K562 (cell line): Measurements from ENCODE around the gene KIAA1958. TPM values are rescaled to one million over a fixed set of nuclear protein-coding genes. Genes with fewer than 3 reads are reported as not detected.

Experiments
- ATAC-seq: fragments of 200-7000 bp; cut with Tn5 transposase; 3 replicates; pipeline ENCODE4 v1.9.1; 2020; ENCODE audit warnings: moderate library complexity
- BruUV-seq: library from RNA; stranded (reverse); fragments of 400-500 nt; replicated peaks from 2 replicates; lab custom pipeline; 2021; lab: Mats Ljungman, UMichigan
- CTCF ChIA-PET: fragments of 300-600 bp; formaldehyde crosslinking; extraction: SDS; loops from one replicate; lab custom pipeline; 2021; ENCODE audit warnings: low intra/inter-chr PET ratio; lab: Yijun Ruan, JAX
- POLR2A ChIA-PET: fragments of 300-600, 350-650 bp; sonication (Branson Sonifier 250); formaldehyde crosslinking; extraction: SDS; loops from one replicate; lab custom pipeline; 2021; ENCODE audit warnings: antibody characterized with exemption, inconsistent platforms; lab: Yijun Ruan, JAX
- DNase-seq, 4 experiments: peaks; one replicate each; pipeline versions ENCODE4 v3.0.0 to v3.0.0-alpha.2; 2011 to 2018; ENCODE audit warnings: low spot score in 3 of 4, mixed read lengths in 3 of 4; ENCODE audit errors: extremely low read depth in 1 of 4
- FAIRE-seq: peaks from 2 replicates; lab custom pipeline; 2011; peaks lifted over from hg19 to GRCh38; lab: Jason Lieb, UNC
- H2AFZ ChIP-seq: 2 replicates; pipeline ENCODE4 v1.6.0; 2011; ENCODE audit warnings: low read depth, low read length, control low read depth, inconsistent platforms
- H3K27ac ChIP-seq: fragments of 200-600 bp; 3 replicates; pipeline ENCODE4 v1.8.0; 2011; ENCODE audit warnings: low read depth, mild to moderate bottlenecking, control low read depth, inconsistent platforms, low read length, moderate library complexity, mixed read lengths; ENCODE audit errors: extremely low read depth
- H3K27me3 ChIP-seq, 2 experiments: fragments of 300-600 bp in 1 of 2; 2 replicates in 1 of 2; 3 replicates in 1 of 2; pipeline versions ENCODE4 v1.6.0 to v1.8.0; 2011; ENCODE audit warnings: inconsistent platforms in 2 of 2, low read length in 2 of 2, mild to moderate bottlenecking in 1 of 2, mixed read lengths in 1 of 2, moderate library complexity in 1 of 2; ENCODE audit not compliant: control insufficient read depth in 2 of 2, insufficient read depth in 2 of 2
- H3K36me3 ChIP-seq: fragments of 300-600 bp; 3 replicates; pipeline ENCODE4 v1.8.0; 2011; ENCODE audit warnings: mild to moderate bottlenecking, low read length, inconsistent platforms; ENCODE audit not compliant: control insufficient read depth, insufficient read depth
- H3K4me1 ChIP-seq, 2 experiments: fragments of 200-600 bp in 1 of 2; replicated peaks in 1 of 2; 2 replicates in 1 of 2; 3 replicates in 1 of 2; pipeline versions ENCODE4 v1.5.1 to v1.8.0; 2011; ENCODE audit warnings: inconsistent platforms in 2 of 2, low read length in 2 of 2, mild to moderate bottlenecking in 1 of 2, mixed read lengths in 1 of 2, moderate library complexity in 1 of 2; ENCODE audit not compliant: control insufficient read depth in 2 of 2, insufficient read depth in 2 of 2
- H3K4me2 ChIP-seq: 2 replicates; pipeline ENCODE4 v1.6.1; 2011; ENCODE audit warnings: low read length, control low read depth, inconsistent platforms, mixed read lengths; ENCODE audit not compliant: insufficient read depth
- H3K4me3 ChIP-seq: fragments of 200-600 bp; sonication (generic), shearing (Covaris generic); 2 replicates; pipeline ENCODE4 v1.5.1; 2016; ENCODE audit warnings: control low read depth, inconsistent platforms
- H3K79me2 ChIP-seq: fragments of 200-600 bp; 3 replicates; pipeline ENCODE4 v1.8.0; 2011; ENCODE audit warnings: low read length, inconsistent platforms; ENCODE audit not compliant: control insufficient read depth, insufficient read depth
- H3K9ac ChIP-seq, 2 experiments: 2 replicates each; pipeline versions ENCODE4 v1.6.0 to v1.6.1; 2011; ENCODE audit warnings: low read depth in 2 of 2, low read length in 2 of 2, control low read depth in 1 of 2, inconsistent platforms in 1 of 2, mild to moderate bottlenecking in 1 of 2, mixed read lengths in 1 of 2; ENCODE audit not compliant: insufficient read depth in 1 of 2
- H3K9me1 ChIP-seq: one replicate; pipeline ENCODE4 v1.6.0; 2011; ENCODE audit warnings: inconsistent platforms, mild to moderate bottlenecking, low read length, moderate library complexity; ENCODE audit not compliant: control insufficient read depth, insufficient read depth
- H3K9me3 ChIP-seq: replicated peaks from 2 replicates; pipeline ENCODE4 v1.5.1; 2011; ENCODE audit warnings: low read depth, low read length, inconsistent platforms; ENCODE audit not compliant: control insufficient read depth, insufficient read depth
- H4K20me1 ChIP-seq: replicated peaks from 2 replicates; pipeline ENCODE4 v1.6.1; 2011; ENCODE audit warnings: low read length, inconsistent platforms, mixed read lengths; ENCODE audit not compliant: control insufficient read depth, insufficient read depth
- EZH2 ChIP-seq: IDR thresholded peaks from 2 replicates; pipeline ENCODE4 v1.6.1; 2012; ENCODE audit warnings: low read depth, mild to moderate bottlenecking, inconsistent platforms, low read length, borderline replicate concordance
- KLF1 ChIP-seq: fragments of 450-650 bp; IDR thresholded peaks from 2 replicates; pipeline ENCODE4 v1.6.1; 2016; ENCODE audit warnings: missing genetic modification characterization, missing compliant biosample characterization
- MEIS2 ChIP-seq: fragments of 450-650 bp; IDR thresholded peaks from 2 replicates; pipeline ENCODE4 v1.6.1; 2014; ENCODE audit warnings: mild to moderate bottlenecking; ENCODE audit not compliant: partially characterized antibody
- WGBS: fragments of 100-300 bp; shearing (Covaris generic); methylation state at CpG from one replicate; pipeline ENCODE4 v1.1.6; 2016; ENCODE audit warnings: low coverage, mixed read lengths; ENCODE audit not compliant: insufficient coverage; ENCODE audit errors: missing lambda C conversion rate; 5-methylcytosine and 5-hydroxymethylcytosine counted together
- in situ Hi-C: fragments of 300-500 bp; cut with MboI; formaldehyde crosslinking; loops from 4 replicates; pipeline ENCODE4 v1.15.0; 2018; ENCODE audit warnings: inconsistent platforms, mixed read lengths
- intact Hi-C: fragments of 100-400 bp; cut with micrococcal nuclease; formaldehyde crosslinking; loops from 2 replicates; pipeline ENCODE4 v1.14.2; 2022
- polyA plus RNA-seq, 8 experiments: library from polyadenylated mRNA; depleted of rRNA in 4 of 8; stranded (reverse) in 5 of 8; unstranded in 3 of 8; fragments of >200 nt; fragmentation: Nextera tagmentation in 2 of 8; fragmentation: Illumina TruSeq in 1 of 8; extraction: Ambion mirVana in 2 of 8; extraction: Trizol in 1 of 8; gene quantifications; 2 replicates each; pipeline versions ENCODE4 v1.2.1 to v1.2.3, GENCODE V29; 2011 to 2014; ENCODE audit warnings: inconsistent platforms in 1 of 8, missing spikeins in 1 of 8
- total RNA-seq, 7 experiments: library from RNA; depleted of rRNA in 6 of 7; stranded (reverse); fragments of >200 nt in 6 of 7; fragmentation: Illumina TruSeq in 2 of 7; extraction: Trizol in 2 of 7; gene quantifications; 2 replicates each; pipeline versions ENCODE4 v1.2.1 to v1.2.3, GENCODE V29; 2011 to 2021; ENCODE audit warnings: low replicate concordance in 1 of 7
- TF ChIP-seq, protein P1 (sequence below): fragments of 250-450 bp; sonication (Bioruptor Pico); IDR thresholded peaks from 2 replicates; pipeline ENCODE4 v1.9.0; 2021; ENCODE audit warnings: mild to moderate bottlenecking, inconsistent platforms
- TF ChIP-seq, protein P2 (sequence below): fragments of 450-650 bp; IDR thresholded peaks from 2 replicates; pipeline ENCODE4 v1.7.1; 2018; ENCODE audit warnings: mild to moderate bottlenecking, low read depth; ENCODE audit not compliant: partially characterized antibody
- TF ChIP-seq, protein P3 (sequence below): fragments of 250-450 bp; sonication (Bioruptor Pico); IDR thresholded peaks from 2 replicates; pipeline ENCODE4 v1.8.0; 2021; ENCODE audit warnings: mild to moderate bottlenecking, moderate library complexity
- TF ChIP-seq, protein P4 (sequence below), 2 experiments: IDR thresholded peaks in 1 of 2; conservative IDR thresholded peaks in 1 of 2; 2 replicates each; pipeline ENCODE4 v1.6.1; 2016; ENCODE audit warnings: low read depth in 2 of 2, mild to moderate bottlenecking in 1 of 2, missing compliant biosample characterization in 1 of 2, missing genetic modification characterization in 1 of 2, moderate library complexity in 1 of 2

KIAA1958 gene
- total and polyA plus RNA-seq, 9 of the 15 experiments (the other 6 are each of a cell fraction or from before 2014, with no cell fraction given) = 1.1 to 16.0 (median 10.1) TPM

DNA sequence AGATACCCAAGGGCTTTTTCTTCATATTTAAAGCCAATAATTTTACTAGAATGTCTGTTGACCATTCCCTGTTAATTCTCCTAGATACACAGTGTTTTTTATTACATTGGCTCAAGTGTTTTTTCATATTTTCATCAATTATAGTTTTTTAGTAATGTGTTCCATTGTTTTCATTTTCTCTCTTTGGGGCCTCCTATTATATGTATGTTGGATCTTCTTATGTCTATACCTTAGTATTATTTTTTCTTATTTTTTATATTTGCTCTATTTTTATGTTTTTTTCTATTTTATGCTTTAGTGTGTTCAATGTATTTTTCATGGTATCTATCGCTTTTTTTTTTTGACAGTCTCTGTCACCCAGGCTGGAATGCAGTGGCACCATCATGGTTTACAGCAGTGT, 7.5 kb downstream of the KIAA1958 start (continued):
- TF ChIP-seq, protein P1, sequence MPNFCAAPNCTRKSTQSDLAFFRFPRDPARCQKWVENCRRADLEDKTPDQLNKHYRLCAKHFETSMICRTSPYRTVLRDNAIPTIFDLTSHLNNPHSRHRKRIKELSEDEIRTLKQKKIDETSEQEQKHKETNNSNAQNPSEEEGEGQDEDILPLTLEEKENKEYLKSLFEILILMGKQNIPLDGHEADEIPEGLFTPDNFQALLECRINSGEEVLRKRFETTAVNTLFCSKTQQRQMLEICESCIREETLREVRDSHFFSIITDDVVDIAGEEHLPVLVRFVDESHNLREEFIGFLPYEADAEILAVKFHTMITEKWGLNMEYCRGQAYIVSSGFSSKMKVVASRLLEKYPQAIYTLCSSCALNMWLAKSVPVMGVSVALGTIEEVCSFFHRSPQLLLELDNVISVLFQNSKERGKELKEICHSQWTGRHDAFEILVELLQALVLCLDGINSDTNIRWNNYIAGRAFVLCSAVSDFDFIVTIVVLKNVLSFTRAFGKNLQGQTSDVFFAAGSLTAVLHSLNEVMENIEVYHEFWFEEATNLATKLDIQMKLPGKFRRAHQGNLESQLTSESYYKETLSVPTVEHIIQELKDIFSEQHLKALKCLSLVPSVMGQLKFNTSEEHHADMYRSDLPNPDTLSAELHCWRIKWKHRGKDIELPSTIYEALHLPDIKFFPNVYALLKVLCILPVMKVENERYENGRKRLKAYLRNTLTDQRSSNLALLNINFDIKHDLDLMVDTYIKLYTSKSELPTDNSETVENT = no peak
- TF ChIP-seq EZH2 = no peak

DNA sequence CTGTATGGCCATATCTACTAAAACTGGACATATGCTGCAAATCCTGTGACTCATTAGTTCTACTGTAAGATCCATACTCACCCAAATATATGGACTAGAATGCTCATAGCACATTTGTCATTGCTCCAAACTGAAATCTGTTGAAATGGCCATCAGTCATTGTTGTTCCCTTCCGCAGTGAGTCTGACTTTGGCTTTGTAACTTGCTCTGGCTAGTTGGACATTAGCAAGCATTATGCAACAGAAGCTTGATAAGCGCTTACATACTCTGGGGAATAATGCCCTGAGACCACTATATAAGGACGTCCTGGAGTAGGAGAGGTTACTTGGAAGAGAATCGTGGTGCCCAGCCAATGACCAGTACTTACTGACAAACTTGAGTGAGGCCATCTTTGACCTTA, 9.0 kb downstream of the KIAA1958 start:
- DNase-seq (no peak), ATAC-seq (peak; percentile 9; the same call in 1 of the 3 replicates), FAIRE-seq (no peak)
- H3K4me3 ChIP-seq = no peak overlapping the region
- no peak overlapping the region for H3K27ac ChIP-seq
- in situ Hi-C loops = no loop called here
- H3K4me2 ChIP-seq = no peak overlapping the region
- no TSS peak for BruUV-seq
- H3K4me1 ChIP-seq = peaks cover 0 to 5% of the 10 kb centered on the region in 2 experiments; a peak in 2 of 5 replicates
- H3K9me1 ChIP-seq = no peaks in the 10 kb centered on the region
- peaks cover 9% of the 10 kb centered on the region; the same call in 1 of the 2 replicates for H3K9me3 ChIP-seq
- H2AFZ ChIP-seq = no peak overlapping the region
- H3K27me3 ChIP-seq = no peaks in the 10 kb centered on the region
- peaks cover 96% of the 10 kb centered on the region for H3K79me2 ChIP-seq
- no peaks in the 10 kb centered on the region for H4K20me1 ChIP-seq
- CTCF ChIA-PET = no interaction called here
- WGBS = 64% methylated on average over 4 of the region's 4 CpGs
- POLR2A ChIA-PET = interaction anchor here (0.8 to 2.1 kb wide), 3 partner anchors 10 to 11 kb away, joined by 3 to 10 read pairs (median 5); partner anchors contain the start of gene KIAA1958
- H3K9ac ChIP-seq = no peak overlapping the region
- H3K36me3 ChIP-seq = peaks cover 43% of the 10 kb centered on the region
- intact Hi-C loops = no loop called here
- TF ChIP-seq KLF1 (tag) (no peak), MEIS2 (peak; percentile 42)
- TF ChIP-seq, protein P2, sequence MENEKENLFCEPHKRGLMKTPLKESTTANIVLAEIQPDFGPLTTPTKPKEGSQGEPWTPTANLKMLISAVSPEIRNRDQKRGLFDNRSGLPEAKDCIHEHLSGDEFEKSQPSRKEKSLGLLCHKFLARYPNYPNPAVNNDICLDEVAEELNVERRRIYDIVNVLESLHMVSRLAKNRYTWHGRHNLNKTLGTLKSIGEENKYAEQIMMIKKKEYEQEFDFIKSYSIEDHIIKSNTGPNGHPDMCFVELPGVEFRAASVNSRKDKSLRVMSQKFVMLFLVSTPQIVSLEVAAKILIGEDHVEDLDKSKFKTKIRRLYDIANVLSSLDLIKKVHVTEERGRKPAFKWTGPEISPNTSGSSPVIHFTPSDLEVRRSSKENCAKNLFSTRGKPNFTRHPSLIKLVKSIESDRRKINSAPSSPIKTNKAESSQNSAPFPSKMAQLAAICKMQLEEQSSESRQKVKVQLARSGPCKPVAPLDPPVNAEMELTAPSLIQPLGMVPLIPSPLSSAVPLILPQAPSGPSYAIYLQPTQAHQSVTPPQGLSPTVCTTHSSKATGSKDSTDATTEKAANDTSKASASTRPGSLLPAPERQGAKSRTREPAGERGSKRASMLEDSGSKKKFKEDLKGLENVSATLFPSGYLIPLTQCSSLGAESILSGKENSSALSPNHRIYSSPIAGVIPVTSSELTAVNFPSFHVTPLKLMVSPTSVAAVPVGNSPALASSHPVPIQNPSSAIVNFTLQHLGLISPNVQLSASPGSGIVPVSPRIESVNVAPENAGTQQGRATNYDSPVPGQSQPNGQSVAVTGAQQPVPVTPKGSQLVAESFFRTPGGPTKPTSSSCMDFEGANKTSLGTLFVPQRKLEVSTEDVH = no peak
- TF ChIP-seq, protein P3, sequence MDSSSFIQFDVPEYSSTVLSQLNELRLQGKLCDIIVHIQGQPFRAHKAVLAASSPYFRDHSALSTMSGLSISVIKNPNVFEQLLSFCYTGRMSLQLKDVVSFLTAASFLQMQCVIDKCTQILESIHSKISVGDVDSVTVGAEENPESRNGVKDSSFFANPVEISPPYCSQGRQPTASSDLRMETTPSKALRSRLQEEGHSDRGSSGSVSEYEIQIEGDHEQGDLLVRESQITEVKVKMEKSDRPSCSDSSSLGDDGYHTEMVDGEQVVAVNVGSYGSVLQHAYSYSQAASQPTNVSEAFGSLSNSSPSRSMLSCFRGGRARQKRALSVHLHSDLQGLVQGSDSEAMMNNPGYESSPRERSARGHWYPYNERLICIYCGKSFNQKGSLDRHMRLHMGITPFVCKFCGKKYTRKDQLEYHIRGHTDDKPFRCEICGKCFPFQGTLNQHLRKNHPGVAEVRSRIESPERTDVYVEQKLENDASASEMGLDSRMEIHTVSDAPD (CRISPR knock-in tag) = no peak
- TF ChIP-seq, protein P4, sequence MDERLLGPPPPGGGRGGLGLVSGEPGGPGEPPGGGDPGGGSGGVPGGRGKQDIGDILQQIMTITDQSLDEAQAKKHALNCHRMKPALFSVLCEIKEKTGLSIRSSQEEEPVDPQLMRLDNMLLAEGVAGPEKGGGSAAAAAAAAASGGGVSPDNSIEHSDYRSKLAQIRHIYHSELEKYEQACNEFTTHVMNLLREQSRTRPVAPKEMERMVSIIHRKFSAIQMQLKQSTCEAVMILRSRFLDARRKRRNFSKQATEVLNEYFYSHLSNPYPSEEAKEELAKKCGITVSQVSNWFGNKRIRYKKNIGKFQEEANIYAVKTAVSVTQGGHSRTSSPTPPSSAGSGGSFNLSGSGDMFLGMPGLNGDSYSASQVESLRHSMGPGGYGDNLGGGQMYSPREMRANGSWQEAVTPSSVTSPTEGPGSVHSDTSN (CRISPR knock-in tag; IDR thresholded peaks at IDR 0.05; ENCODE audit: low read depth) = no peak
- TF ChIP-seq, protein P4 (tag; conservative IDR thresholded peaks at IDR 0.05; ENCODE audit: low read depth) = peak; percentile 89
